Thyroid gland (tissue), 4 donors: ENCODE measurements around the gene KRT5.

Experiments
- POLR2A ChIP-seq, 2 donors: fragments of 450-650 bp; IDR thresholded peaks; one replicate each; pipeline ENCODE4 v1.6.1; 2017; ENCODE audit warnings: antibody characterized with exemption in 2 of 2, mild to moderate bottlenecking in 2 of 2, moderate library complexity in 1 of 2
- TF ChIP-seq, protein P1 (sequence below), 6 experiments: fragments of 200-600 bp in 3 of 6; fragments of 450-650 bp in 3 of 6; sonication (generic) in 3 of 6; IDR thresholded peaks; one replicate each; pipeline ENCODE4 v1.5.1; 2016 to 2019; ENCODE audit warnings: antibody characterized with exemption in 6 of 6, mild to moderate bottlenecking in 2 of 6, inconsistent platforms in 1 of 6, moderate library complexity in 1 of 6

DNA sequence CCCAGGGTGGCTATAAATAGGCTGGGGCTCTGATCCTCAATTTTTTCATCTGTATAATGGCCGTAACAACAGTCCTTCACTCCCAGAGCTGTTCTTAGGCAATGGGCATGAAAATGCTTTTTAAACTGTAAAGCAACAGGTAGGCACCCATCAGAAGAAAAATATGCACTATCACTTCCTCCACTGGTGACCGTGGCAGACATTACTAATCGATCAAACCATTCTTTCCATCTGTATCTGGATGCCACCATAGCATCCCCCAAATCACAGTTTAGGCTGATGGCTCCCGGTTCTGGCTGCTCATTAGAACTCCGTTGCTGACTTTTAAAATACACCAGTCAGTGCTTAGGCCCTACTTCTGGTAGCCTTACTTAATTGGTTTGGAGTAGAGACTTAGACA lies 21.5 kb upstream of the KRT5 start:
- TF ChIP-seq, protein P1, sequence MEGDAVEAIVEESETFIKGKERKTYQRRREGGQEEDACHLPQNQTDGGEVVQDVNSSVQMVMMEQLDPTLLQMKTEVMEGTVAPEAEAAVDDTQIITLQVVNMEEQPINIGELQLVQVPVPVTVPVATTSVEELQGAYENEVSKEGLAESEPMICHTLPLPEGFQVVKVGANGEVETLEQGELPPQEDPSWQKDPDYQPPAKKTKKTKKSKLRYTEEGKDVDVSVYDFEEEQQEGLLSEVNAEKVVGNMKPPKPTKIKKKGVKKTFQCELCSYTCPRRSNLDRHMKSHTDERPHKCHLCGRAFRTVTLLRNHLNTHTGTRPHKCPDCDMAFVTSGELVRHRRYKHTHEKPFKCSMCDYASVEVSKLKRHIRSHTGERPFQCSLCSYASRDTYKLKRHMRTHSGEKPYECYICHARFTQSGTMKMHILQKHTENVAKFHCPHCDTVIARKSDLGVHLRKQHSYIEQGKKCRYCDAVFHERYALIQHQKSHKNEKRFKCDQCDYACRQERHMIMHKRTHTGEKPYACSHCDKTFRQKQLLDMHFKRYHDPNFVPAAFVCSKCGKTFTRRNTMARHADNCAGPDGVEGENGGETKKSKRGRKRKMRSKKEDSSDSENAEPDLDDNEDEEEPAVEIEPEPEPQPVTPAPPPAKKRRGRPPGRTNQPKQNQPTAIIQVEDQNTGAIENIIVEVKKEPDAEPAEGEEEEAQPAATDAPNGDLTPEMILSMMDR (IDR thresholded peaks at IDR 0.05) = no peak
- no peak for TF ChIP-seq POLR2A (IDR thresholded peaks at IDR 0.05)
